ENCODE measurements around the gene TSSK6.
A peak's percentile ranks its signal among the peaks of the same experiment; 100 is the strongest.

The TSSK6 gene

GRCh38 chr19:19486343-19487076 is 28.8 kb downstream of the TSSK6 start:
- DNase-seq, result no peak

GRCh38 chr19:19485998-19486290 is 29.4 kb downstream of the TSSK6 start:
- DNase-seq, result no peak

GRCh38 chr19:19485161-19485997 is 30.0 kb downstream of the TSSK6 start:
- no peak for DNase-seq

- no peak for DNase-seq
Measured at GRCh38 chr19:19482809-19483596, 32.3 kb downstream of the TSSK6 start.

- peak in 1 of 5 donors; percentile 29 for DNase-seq
Measured at GRCh38 chr19:19480688-19481087, 34.7 kb downstream of the TSSK6 start.

GRCh38 chr19:19477705-19478383 is 37.5 kb downstream of the TSSK6 start:
- DNase-seq, result no peak

- peak in 1 of 5 donors; percentile 28 for DNase-seq
Measured at GRCh38 chr19:19475849-19476828, 39.2 kb downstream of the TSSK6 start.

- DNase-seq, result no peak
Measured at GRCh38 chr19:19475015-19475765, 40.2 kb downstream of the TSSK6 start.

- DNase-seq, result peak in 1 of 5 donors; percentile 37
Measured at GRCh38 chr19:19472106-19472505, 43.2 kb downstream of the TSSK6 start.

GRCh38 chr19:19471682-19472081 is 43.7 kb downstream of the TSSK6 start:
- no peak for DNase-seq

- DNase-seq, result no peak
Measured at GRCh38 chr19:19470579-19470978, 44.8 kb downstream of the TSSK6 start.

GRCh38 chr19:19468424-19469050 is 46.8 kb downstream of the TSSK6 start:
- DNase-seq, result no peak

- no peak for DNase-seq
Measured at GRCh38 chr19:19466201-19466600, 49.1 kb downstream of the TSSK6 start.

- no peak for DNase-seq
Measured at GRCh38 chr19:19465436-19466070, 49.8 kb downstream of the TSSK6 start.

- no peak for DNase-seq
Measured at GRCh38 chr19:19464339-19465098, 50.8 kb downstream of the TSSK6 start.

Measured in T-helper 1 cell (primary cell).